Fibroblast of pulmonary artery (primary cell): ENCODE measurements around the gene PRXL2B.

Source experiments
- DNase-seq: peaks from one replicate; pipeline ENCODE4 v3.0.0-alpha.2; 2010; ENCODE audit warnings: low read depth
- H3K4me3 ChIP-seq: replicated peaks from 2 replicates; pipeline ENCODE4 v1.5.1; 2011; ENCODE audit warnings: low read depth, mild to moderate bottlenecking, control low read depth, low read length, moderate library complexity
- CTCF ChIP-seq: IDR thresholded peaks from 2 replicates; pipeline ENCODE4 v1.5.1; 2011; ENCODE audit warnings: mild to moderate bottlenecking, control low read depth, low read length, inconsistent platforms; ENCODE audit errors: missing control alignments

PRXL2B gene

GRCh38 chr1:2640626-2641025, 54.0 kb downstream of the PRXL2B start:
- no peak overlapping the region for H3K4me3 ChIP-seq
- no peak for TF ChIP-seq CTCF
- DNase-seq = no peak
